PFSK-1 (cell line): ENCODE results near the gene SH3TC1.

Source experiments
- POLR2AphosphoS5 ChIP-seq: IDR thresholded peaks from 2 replicates; pipeline ENCODE4 v1.6.1; 2012; ENCODE audit warnings: low read depth, mild to moderate bottlenecking, control low read depth, low read length, moderate library complexity
- SIN3A ChIP-seq: IDR thresholded peaks from 2 replicates; pipeline ENCODE4 v1.6.1; 2012; ENCODE audit warnings: mild to moderate bottlenecking, low read length, moderate library complexity, borderline replicate concordance; ENCODE audit not compliant: insufficient read depth
- TF ChIP-seq, protein P1 (sequence below), 2 experiments: IDR thresholded peaks; 2 replicates each; pipeline versions ENCODE4 v1.6.1 to v1.8.0; 2011 to 2012; ENCODE audit warnings: low read depth in 2 of 2, low read length in 2 of 2, control low read depth in 1 of 2, inconsistent platforms in 1 of 2, mild to moderate bottlenecking in 1 of 2, moderate library complexity in 1 of 2; ENCODE audit not compliant: insufficient read depth in 1 of 2

DNA sequence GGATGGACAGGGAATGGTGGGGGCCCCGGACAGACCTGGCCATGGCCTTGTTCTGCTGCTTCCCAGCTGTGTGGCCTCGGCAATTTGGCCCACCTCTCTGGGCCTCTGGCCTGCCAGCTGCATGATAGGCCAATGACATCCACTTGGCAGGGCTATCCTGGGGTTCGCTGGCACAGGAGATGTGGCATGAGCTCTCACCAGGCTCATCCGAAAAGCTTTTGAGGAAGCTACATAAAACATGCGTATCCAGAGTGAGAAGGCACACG is 18.1 kb downstream of the SH3TC1 start:
- TF ChIP-seq, protein P1, sequence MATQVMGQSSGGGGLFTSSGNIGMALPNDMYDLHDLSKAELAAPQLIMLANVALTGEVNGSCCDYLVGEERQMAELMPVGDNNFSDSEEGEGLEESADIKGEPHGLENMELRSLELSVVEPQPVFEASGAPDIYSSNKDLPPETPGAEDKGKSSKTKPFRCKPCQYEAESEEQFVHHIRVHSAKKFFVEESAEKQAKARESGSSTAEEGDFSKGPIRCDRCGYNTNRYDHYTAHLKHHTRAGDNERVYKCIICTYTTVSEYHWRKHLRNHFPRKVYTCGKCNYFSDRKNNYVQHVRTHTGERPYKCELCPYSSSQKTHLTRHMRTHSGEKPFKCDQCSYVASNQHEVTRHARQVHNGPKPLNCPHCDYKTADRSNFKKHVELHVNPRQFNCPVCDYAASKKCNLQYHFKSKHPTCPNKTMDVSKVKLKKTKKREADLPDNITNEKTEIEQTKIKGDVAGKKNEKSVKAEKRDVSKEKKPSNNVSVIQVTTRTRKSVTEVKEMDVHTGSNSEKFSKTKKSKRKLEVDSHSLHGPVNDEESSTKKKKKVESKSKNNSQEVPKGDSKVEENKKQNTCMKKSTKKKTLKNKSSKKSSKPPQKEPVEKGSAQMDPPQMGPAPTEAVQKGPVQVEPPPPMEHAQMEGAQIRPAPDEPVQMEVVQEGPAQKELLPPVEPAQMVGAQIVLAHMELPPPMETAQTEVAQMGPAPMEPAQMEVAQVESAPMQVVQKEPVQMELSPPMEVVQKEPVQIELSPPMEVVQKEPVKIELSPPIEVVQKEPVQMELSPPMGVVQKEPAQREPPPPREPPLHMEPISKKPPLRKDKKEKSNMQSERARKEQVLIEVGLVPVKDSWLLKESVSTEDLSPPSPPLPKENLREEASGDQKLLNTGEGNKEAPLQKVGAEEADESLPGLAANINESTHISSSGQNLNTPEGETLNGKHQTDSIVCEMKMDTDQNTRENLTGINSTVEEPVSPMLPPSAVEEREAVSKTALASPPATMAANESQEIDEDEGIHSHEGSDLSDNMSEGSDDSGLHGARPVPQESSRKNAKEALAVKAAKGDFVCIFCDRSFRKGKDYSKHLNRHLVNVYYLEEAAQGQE (IDR thresholded peaks at IDR 0.05; ENCODE audit: insufficient read depth in 1 of 2, low read depth in 2 of 2, low read length in 2 of 2), result no peak
- no peak for TF ChIP-seq POLR2AphosphoS5
- no peak for TF ChIP-seq SIN3A
